Measurements from ENCODE around the gene USP25. TPM values are rescaled to one million over a fixed set of nuclear protein-coding genes. Genes with fewer than 3 reads are reported as not detected.

The USP25 gene
- total RNA-seq, 3 donors from 2014 or later, result 52.8 to 78.4 (median 53.0) TPM

- Histone ChIP-seq H3K36me3 (peaks cover 5% of the 10 kb centered on the region), H3K4me3 (no peak overlapping the region), H3K9me3 (no peaks in the 10 kb centered on the region), H3K27me3 (no peaks in the 10 kb centered on the region), H3K4me1 (no peaks in the 10 kb centered on the region), H3K27ac (no peak overlapping the region)
- intact Hi-C loops (cut with DNase I; ENCODE audit: low total_unique reads), result no loop called here
- TF ChIP-seq POLR2AphosphoS5 (IDR thresholded peaks at IDR 0.05), result no peak
- TF ChIP-seq POLR2A (IDR thresholded peaks at IDR 0.05), result no peak
- TF ChIP-seq CTCF (IDR thresholded peaks at IDR 0.05), result no peak
- DNase-seq (ENCODE audit: low spot score in 2 of 2), result no peak
Measured at GRCh38 chr21:15857740-15858139, 128.0 kb downstream of the USP25 start.

GRCh38 chr21:15860541-15860940, 130.8 kb downstream of the USP25 start:
- no peak for DNase-seq (ENCODE audit: low spot score in 2 of 2)
- no peak for TF ChIP-seq POLR2AphosphoS5 (IDR thresholded peaks at IDR 0.05)
- TF ChIP-seq POLR2A (IDR thresholded peaks at IDR 0.05), result no peak
- no peak for TF ChIP-seq CTCF (IDR thresholded peaks at IDR 0.05)
- Histone ChIP-seq H3K27ac (no peak overlapping the region), H3K36me3 (no peaks in the 10 kb centered on the region), H3K9me3 (no peaks in the 10 kb centered on the region), H3K4me3 (no peak overlapping the region), H3K4me1 (no peaks in the 10 kb centered on the region), H3K27me3 (no peaks in the 10 kb centered on the region)
- intact Hi-C loops (cut with DNase I; ENCODE audit: low total_unique reads), result no loop called here

- TF ChIP-seq CTCF (IDR thresholded peaks at IDR 0.05), result no peak
- TF ChIP-seq POLR2AphosphoS5 (IDR thresholded peaks at IDR 0.05), result no peak
- TF ChIP-seq POLR2A (IDR thresholded peaks at IDR 0.05), result no peak
- Histone ChIP-seq H3K4me1 (no peaks in the 10 kb centered on the region), H3K27ac (no peak overlapping the region), H3K27me3 (no peaks in the 10 kb centered on the region), H3K4me3 (no peak overlapping the region), H3K9me3 (no peaks in the 10 kb centered on the region), H3K36me3 (peaks cover 2% of the 10 kb centered on the region)
- intact Hi-C loops (cut with DNase I; ENCODE audit: low total_unique reads), result no loop called here
- DNase-seq (ENCODE audit: low spot score in 2 of 2), result no peak
Measured at GRCh38 chr21:15868940-15869339, 139.2 kb downstream of the USP25 start.

- Histone ChIP-seq H3K36me3 (peaks cover 3% of the 10 kb centered on the region), H3K4me1 (no peaks in the 10 kb centered on the region), H3K27me3 (no peaks in the 10 kb centered on the region), H3K27ac (no peak overlapping the region), H3K4me3 (no peak overlapping the region), H3K9me3 (no peaks in the 10 kb centered on the region)
- intact Hi-C loops (cut with DNase I; ENCODE audit: low total_unique reads), result no loop called here
- no peak for TF ChIP-seq POLR2A (IDR thresholded peaks at IDR 0.05)
- no peak for TF ChIP-seq POLR2AphosphoS5 (IDR thresholded peaks at IDR 0.05)
- no peak for DNase-seq (ENCODE audit: low spot score in 2 of 2)
Measured at GRCh38 chr21:15870819-15871218, 141.0 kb downstream of the USP25 start.

GRCh38 chr21:15872236-15872635, 142.5 kb downstream of the USP25 start:
- Histone ChIP-seq H3K4me3 (no peak overlapping the region), H3K36me3 (peaks cover 3% of the 10 kb centered on the region), H3K9me3 (no peaks in the 10 kb centered on the region), H3K4me1 (no peaks in the 10 kb centered on the region), H3K27ac (no peak overlapping the region), H3K27me3 (no peaks in the 10 kb centered on the region)
- DNase-seq (ENCODE audit: low spot score in 2 of 2), result no peak
- intact Hi-C loops (cut with DNase I; ENCODE audit: low total_unique reads), result no loop called here
- TF ChIP-seq POLR2AphosphoS5 (IDR thresholded peaks at IDR 0.05), result no peak
- TF ChIP-seq POLR2A (IDR thresholded peaks at IDR 0.05), result no peak
- TF ChIP-seq CTCF (IDR thresholded peaks at IDR 0.05), result no peak

GRCh38 chr21:15874615-15875014, 144.8 kb downstream of the USP25 start:
- H3K9me3 ChIP-seq, result no peaks in the 10 kb centered on the region
- no peaks in the 10 kb centered on the region for H3K4me1 ChIP-seq
- no peak overlapping the region for H3K4me3 ChIP-seq
- intact Hi-C loops (cut with DNase I; ENCODE audit: low total_unique reads), result no loop called here
- H3K27me3 ChIP-seq, result no peaks in the 10 kb centered on the region
- H3K27ac ChIP-seq, result no peak overlapping the region
- TF ChIP-seq POLR2AphosphoS5 (IDR thresholded peaks at IDR 0.05), result no peak
- no peak for TF ChIP-seq POLR2A (IDR thresholded peaks at IDR 0.05)
- no peak for TF ChIP-seq CTCF (IDR thresholded peaks at IDR 0.05)
- peaks cover 3% of the 10 kb centered on the region for H3K36me3 ChIP-seq
- DNase-seq (ENCODE audit: low spot score in 2 of 2), result no peak

Data from breast epithelium (tissue), 4 donors.